Globus pallidus (tissue), 1 donor: Measurements from ENCODE around the gene HUS1B.

Experiments
- DNase-seq: peaks from one replicate; pipeline ENCODE4 v3.0.0-alpha.2; 2015; ENCODE audit warnings: low spot score

Gene HUS1B

DNA sequence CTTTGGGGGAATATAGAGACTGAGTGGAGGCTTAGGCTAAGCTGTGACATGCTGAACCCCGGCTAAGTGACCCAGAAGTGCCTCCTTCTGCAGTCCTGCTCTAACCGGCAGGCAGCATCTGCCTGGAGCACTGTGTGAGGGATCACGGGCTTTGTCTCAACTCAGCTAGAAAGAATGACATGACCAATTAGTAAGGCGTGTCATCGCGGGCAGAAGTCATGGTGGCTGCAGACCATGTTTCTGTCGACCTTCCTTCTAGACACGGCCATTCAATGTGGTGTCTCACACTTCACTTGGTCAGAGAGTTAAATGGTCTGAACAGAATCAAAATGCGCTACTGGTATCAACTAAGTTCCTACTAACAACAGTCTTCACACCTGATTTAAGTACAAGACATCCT, 35.0 kb downstream of the HUS1B start:
- DNase-seq = no peak

DNA sequence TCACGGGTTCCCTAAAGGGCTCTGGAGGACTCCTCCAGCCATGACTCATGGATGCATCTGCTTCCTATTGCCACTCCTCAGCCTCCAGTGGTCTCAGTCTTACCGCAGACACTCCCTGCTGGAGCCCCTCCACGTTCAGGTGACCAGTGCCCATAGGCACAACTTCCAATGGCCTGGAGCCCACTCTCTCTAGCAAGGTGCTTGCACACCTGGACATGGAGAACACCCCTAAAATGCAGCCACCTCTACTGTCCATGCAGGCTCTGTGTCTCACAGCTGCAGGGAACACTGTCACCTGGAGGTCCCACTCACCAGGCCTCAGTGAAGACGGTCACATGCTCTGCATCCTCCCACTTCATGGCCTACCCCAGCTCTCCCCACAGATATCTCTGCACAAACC, 36.0 kb downstream of the HUS1B start:
- DNase-seq = no peak

DNA sequence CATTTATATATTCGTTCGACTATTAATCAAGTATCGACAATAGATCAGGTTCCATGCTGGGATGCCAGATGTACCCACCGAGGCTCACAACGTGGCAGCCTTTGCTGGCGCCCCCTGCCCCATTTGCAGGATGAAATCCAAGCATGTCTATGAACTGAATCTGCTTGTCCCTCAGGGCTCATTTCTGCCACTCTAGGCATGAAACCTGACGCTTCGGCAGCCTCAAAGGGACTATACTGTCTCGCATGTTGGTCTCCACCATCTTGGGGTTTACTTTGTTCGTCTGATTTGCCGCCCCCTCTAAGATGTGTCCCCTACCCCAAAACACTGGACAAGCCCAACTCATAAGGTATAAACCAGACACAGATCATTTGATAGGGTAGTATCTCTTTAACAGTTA, 36.7 kb downstream of the HUS1B start:
- no peak for DNase-seq

DNA sequence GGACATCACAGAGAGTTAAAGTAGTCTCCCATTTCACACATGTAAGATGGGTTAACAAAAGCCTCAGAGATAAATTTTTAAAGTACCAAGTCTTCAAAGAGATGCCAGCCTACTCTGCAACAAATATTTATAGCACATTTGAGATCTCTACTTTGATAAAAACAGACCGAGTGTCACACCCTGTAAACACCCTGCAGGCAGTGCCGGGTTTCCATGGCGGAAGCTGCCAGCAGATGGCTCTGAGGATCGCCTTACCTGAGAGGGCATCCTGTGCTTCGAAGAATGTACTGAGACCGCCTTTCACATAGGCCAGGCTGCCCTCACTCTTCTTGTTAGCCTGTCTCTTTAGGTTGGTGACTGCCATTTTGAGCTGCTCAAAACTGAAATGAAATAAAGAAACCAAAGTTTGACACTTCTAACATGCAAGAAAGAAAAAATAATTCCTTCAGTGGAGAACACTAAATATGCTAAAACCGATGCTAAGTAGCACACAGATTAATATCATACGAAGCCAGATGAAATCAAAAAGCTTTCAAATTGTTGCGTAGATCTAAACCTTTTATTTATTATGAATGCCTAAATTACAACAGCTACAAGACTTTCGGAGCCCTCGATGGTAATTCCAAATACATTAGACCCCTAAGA, 39.3 kb downstream of the HUS1B start:
- DNase-seq = no peak

DNA sequence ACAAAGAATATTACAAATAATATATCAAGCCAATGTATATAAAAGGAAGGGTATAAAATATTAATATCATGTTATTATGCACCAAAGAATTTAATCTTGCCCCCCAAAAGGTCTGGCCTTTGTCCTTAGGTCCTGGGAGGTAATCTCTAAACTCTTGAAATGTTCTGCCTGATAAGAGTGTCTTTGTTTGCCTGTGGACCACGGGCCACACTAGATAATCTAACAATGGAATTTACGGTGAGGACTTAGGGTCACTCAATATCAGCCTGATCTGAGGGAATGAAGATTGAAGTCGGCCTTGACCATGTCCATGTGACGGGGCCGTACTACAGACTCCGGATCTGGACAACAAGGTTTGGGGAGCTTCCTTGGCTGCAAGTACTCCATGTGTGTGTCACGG, 42.9 kb downstream of the HUS1B start:
- no peak for DNase-seq

DNA sequence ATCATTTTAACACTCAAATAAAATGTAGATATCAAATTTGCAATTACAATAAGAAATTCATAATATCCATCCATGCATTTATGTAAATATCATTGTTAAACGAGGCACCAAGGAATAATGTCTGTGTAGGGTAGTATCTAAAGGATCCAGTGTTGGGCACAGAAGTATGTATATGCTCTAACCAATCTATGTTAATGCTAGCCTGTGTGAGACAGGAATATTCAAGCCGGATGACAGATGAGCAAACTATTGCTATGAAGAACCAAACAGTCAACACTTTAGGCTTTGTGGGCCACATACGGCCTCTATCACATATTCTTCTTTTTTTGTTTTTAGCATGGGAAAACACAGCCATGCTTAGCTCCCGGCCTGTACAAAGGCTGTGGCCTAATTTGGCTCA, 45.0 kb downstream of the HUS1B start:
- DNase-seq = no peak

DNA sequence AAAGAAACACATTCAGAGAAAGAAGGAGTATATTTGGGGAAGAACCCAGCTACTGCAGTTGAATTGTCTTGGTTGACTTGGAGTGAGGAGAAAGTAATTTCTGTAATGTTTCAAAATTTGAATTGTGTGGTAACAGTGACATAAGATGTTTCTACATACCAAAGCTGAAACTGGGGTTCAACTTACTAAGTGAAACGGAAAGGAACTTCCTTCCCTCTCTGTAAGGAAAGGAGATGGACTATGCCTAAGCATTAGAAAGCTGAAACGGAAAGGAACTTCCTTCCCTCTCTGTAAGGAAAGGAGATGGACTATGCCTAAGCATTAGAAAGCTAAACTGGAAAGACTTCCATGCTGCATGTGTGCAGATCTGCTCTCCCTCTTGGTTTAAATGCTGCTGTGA, 46.0 kb downstream of the HUS1B start:
- no peak for DNase-seq

DNA sequence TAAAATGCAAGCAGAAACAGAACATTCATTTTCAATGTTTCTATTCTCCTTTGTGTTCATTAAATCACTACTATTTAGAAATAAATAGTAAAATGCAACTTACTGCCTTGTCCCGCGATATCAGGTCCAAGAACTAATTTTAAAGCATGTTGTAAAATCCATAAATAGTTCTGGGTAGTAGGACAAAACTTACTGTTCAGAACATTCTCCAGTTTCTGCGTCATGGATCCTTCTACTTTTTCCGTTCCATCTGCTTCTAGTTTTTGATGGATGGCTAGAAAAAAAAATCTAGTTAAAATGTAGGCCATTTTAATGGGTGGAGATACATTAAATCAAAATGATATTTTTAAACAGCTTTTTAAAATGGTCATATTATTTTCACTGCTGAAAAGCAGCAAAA, 47.0 kb downstream of the HUS1B start:
- no peak for DNase-seq

DNA sequence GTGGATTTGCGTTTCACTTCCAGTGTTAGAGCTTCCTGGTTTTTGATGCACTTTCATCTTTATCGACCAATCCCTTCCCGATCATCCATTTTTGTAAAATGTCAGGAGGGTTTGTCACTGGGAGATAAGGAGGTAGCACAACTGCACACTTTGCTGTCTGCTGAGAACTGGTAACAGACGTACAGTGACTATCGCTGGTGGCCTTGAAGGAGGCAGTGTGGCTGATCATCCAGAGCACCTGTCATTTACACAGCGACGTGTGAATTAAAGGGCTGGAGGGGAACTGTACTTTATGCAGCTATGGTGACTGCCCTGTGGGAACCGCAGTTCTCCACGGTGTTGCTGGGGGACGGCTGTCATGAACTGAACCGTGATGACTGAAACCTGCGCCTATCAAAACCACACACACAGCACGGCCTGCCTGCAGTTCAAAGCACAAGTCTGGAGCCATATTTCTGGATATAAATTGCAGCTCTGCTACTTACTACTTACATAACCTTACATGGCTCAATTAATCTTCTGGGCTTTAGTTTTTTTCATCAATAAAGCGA, 50.0 kb downstream of the HUS1B start:
- no peak for DNase-seq
